GM23338 (cell line): ENCODE data around the gene PUDP. TPM values are rescaled to one million over a fixed set of nuclear protein-coding genes. Genes with fewer than 3 reads are reported as not detected.

Experiments used
- ATAC-seq: fragments of 200-7000 bp; cut with Tn5 transposase; 3 replicates; pipeline ENCODE4 v1.9.1; 2020
- DNase-seq: peaks from one replicate; pipeline ENCODE4 v3.0.0-alpha.2; 2015; ENCODE audit warnings: low spot score
- H2AFZ ChIP-seq: fragments of 200-600 bp; sonication (generic); 2 replicates; pipeline ENCODE4 v1.8.0; 2016; ENCODE audit warnings: antibody characterized with exemption, mild to moderate bottlenecking, moderate library complexity
- H3F3A ChIP-seq: fragments of 200-600 bp; sonication (generic); replicated peaks from 2 replicates; pipeline ENCODE4 v1.8.0; 2017; ENCODE audit warnings: antibody characterized with exemption, mixed run types, low read depth
- H3K27ac ChIP-seq: fragments of 200-600 bp; sonication (generic); 2 replicates; pipeline ENCODE4 v1.6.1; 2016; ENCODE audit warnings: low read depth
- H3K27me3 ChIP-seq: fragments of 200-600 bp; sonication (generic); 2 replicates; pipeline ENCODE4 v1.8.0; 2016; ENCODE audit warnings: mild to moderate bottlenecking, mixed run types, moderate library complexity; ENCODE audit not compliant: insufficient read depth
- H3K36me3 ChIP-seq: fragments of 200-600 bp; sonication (generic); 2 replicates; pipeline ENCODE4 v1.8.0; 2016; ENCODE audit warnings: mild to moderate bottlenecking; ENCODE audit not compliant: insufficient read depth
- H3K4me1 ChIP-seq: fragments of 200-600 bp; sonication (generic); 2 replicates; pipeline ENCODE4 v1.8.0; 2016; ENCODE audit warnings: mild to moderate bottlenecking, moderate library complexity; ENCODE audit not compliant: insufficient read depth
- H3K4me2 ChIP-seq: fragments of 200-600 bp; sonication (generic); 2 replicates; pipeline ENCODE4 v1.7.1; 2017; ENCODE audit warnings: mixed run types
- H3K4me3 ChIP-seq: fragments of 200-600 bp; sonication (generic); 2 replicates; pipeline ENCODE4 v1.6.1; 2016; ENCODE audit warnings: mixed run types
- H3K79me2 ChIP-seq: fragments of 200-600 bp; sonication (generic); replicated peaks from 2 replicates; pipeline ENCODE4 v1.8.0; 2017; ENCODE audit warnings: mild to moderate bottlenecking; ENCODE audit not compliant: insufficient read depth
- H3K9me2 ChIP-seq: fragments of 200-600 bp; sonication (generic); 2 replicates; pipeline ENCODE4 v1.8.0; 2017; ENCODE audit not compliant: insufficient read depth
- H4K20me1 ChIP-seq: fragments of 200-600 bp; sonication (generic); replicated peaks from 2 replicates; pipeline ENCODE4 v1.8.0; 2017; ENCODE audit warnings: mild to moderate bottlenecking; ENCODE audit not compliant: insufficient read depth
- H3K27ac Mint-ChIP-seq: 2 replicates; pipeline ENCODE4 v1.8.0; 2020; ENCODE audit warnings: inconsistent platforms, mild to moderate bottlenecking, moderate library complexity, mixed read lengths
- H3K27me3 Mint-ChIP-seq: 3 replicates; pipeline ENCODE4 v1.8.0; 2022; ENCODE audit warnings: low read depth, mild to moderate bottlenecking, moderate library complexity, mixed read lengths, inconsistent platforms; ENCODE audit not compliant: insufficient read depth, poor library complexity
- H3K36me3 Mint-ChIP-seq: 3 replicates; pipeline ENCODE4 v1.8.0; 2021; ENCODE audit warnings: low read depth, mild to moderate bottlenecking, inconsistent platforms, moderate library complexity, mixed read lengths
- H3K4me1 Mint-ChIP-seq: 3 replicates; pipeline ENCODE4 v1.8.0; 2020; ENCODE audit warnings: mild to moderate bottlenecking, inconsistent platforms, mixed read lengths
- H3K4me3 Mint-ChIP-seq: 3 replicates; pipeline ENCODE4 v1.8.0; 2021; ENCODE audit warnings: moderate library complexity, mild to moderate bottlenecking, inconsistent platforms, mixed read lengths
- H3K9me3 Mint-ChIP-seq: 3 replicates; pipeline ENCODE4 v1.8.0; 2020; ENCODE audit warnings: moderate library complexity, mild to moderate bottlenecking, inconsistent platforms, mixed read lengths
- CTCF ChIP-seq, 2 experiments: fragments of 200-600 bp in 1 of 2; sonication (generic) in 1 of 2; conservative IDR thresholded peaks; 2 replicates each; pipeline versions ENCODE4 v1.5.1 to v1.6.1; 2016 to 2017; ENCODE audit warnings: antibody characterized with exemption in 2 of 2, low read depth in 2 of 2, mild to moderate bottlenecking in 2 of 2, moderate library complexity in 1 of 2
- JUNB ChIP-seq: IDR thresholded peaks from one replicate; pipeline ENCODE4 v1.6.1; 2016; ENCODE audit warnings: antibody characterized with exemption; ENCODE audit not compliant: unreplicated experiment
- NANOG ChIP-seq: IDR thresholded peaks from 2 replicates; pipeline ENCODE4 v1.6.1; 2016; ENCODE audit warnings: antibody characterized with exemption, borderline replicate concordance
- ZNF114 ChIP-seq: fragments of 250-450 bp; sonication (Bioruptor Pico); IDR thresholded peaks from 2 replicates; pipeline ENCODE4 v1.5.0; 2020; ENCODE audit warnings: mild to moderate bottlenecking, moderate library complexity
- polyA plus RNA-seq: library from polyadenylated mRNA; unstranded; fragments of >200 nt; fragmentation: Nextera tagmentation; extraction: Ambion mirVana; gene quantifications from 2 replicates; pipeline ENCODE4 v1.2.1, GENCODE V29; 2016
- total RNA-seq: library from RNA; depleted of rRNA; stranded (reverse); fragments of >200 nt; shearing (Covaris generic); gene quantifications from 2 replicates; pipeline ENCODE4 v1.2.3, GENCODE V29; 2014
- TF ChIP-seq, protein P1 (sequence below): IDR thresholded peaks from 2 replicates; pipeline ENCODE4 v1.6.1; 2016; ENCODE audit warnings: antibody characterized with exemption
- TF ChIP-seq, protein P2 (sequence below): IDR thresholded peaks from one replicate; pipeline ENCODE4 v1.6.1; 2018; ENCODE audit warnings: antibody characterized with exemption; ENCODE audit not compliant: unreplicated experiment

The PUDP gene
- total and polyA plus RNA-seq, 2 experiments from 2014 or later = 17.2 to 22.4 TPM

DNA sequence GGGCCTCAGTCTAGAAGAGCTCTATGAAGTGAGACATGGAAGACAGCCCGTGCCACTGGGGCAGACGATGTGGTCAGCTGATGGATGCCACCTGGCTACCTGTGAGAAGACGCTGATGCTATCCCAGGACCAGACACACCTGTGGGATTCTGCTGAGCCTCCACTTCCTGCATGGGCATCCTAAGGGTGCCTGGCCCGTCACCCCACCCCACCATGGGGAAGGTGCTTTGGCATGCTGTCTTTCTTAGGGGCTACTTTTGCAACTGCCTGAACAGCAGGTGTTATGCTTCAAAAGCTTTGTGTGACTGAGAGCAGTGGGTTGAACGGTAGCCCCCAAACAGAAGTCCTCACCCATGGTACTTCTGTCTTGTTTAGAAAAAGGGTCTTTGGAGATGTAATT, 65.4 kb downstream of the PUDP start:
- Mint-ChIP-seq H3K27me3 (no peaks in the 10 kb centered on the region), H3K9me3 (no peaks in the 10 kb centered on the region; the same call in 2 of the 3 replicates), H3K36me3 (peaks cover 3% of the 10 kb centered on the region; the same call in 1 of the 3 replicates), H3K4me3 (no peak overlapping the region), H3K27ac (no peak overlapping the region), H3K4me1 (peaks cover 14% of the 10 kb centered on the region; the same call in 2 of the 3 replicates)
- Histone ChIP-seq H2AFZ (no peak overlapping the region), H3K27ac (no peak overlapping the region), H4K20me1 (no peaks in the 10 kb centered on the region), H3K4me3 (no peak overlapping the region), H3K79me2 (0 out of 2 replicates have a peak, but pooled peaks cover 4% of the 10 kb centered on the region), H3K27me3 (no peaks in the 10 kb centered on the region), H3K9me2 (no peaks in the 10 kb centered on the region), H3F3A (no peaks in the 10 kb centered on the region), H3K36me3 (no peaks in the 10 kb centered on the region), H3K4me2 (no peak overlapping the region), H3K4me1 (no peaks in the 10 kb centered on the region)
- no peak for DNase-seq
- TF ChIP-seq JUNB = no peak
- ATAC-seq = no peak

- Mint-ChIP-seq H3K4me3 (no peak overlapping the region), H3K27ac (no peak overlapping the region), H3K36me3 (peaks cover 5% of the 10 kb centered on the region; the same call in 1 of the 3 replicates), H3K27me3 (no peaks in the 10 kb centered on the region), H3K9me3 (no peaks in the 10 kb centered on the region), H3K4me1 (peaks cover 9% of the 10 kb centered on the region; the same call in 2 of the 3 replicates)
- Histone ChIP-seq H2AFZ (no peak overlapping the region), H3K79me2 (0 out of 2 replicates have a peak, but pooled peaks cover 4% of the 10 kb centered on the region), H3K4me2 (no peak overlapping the region), H4K20me1 (no peaks in the 10 kb centered on the region), H3K4me1 (no peaks in the 10 kb centered on the region), H3K4me3 (no peak overlapping the region), H3K27ac (no peak overlapping the region), H3K36me3 (no peaks in the 10 kb centered on the region), H3F3A (no peaks in the 10 kb centered on the region), H3K27me3 (no peaks in the 10 kb centered on the region), H3K9me2 (no peaks in the 10 kb centered on the region)
- TF ChIP-seq CTCF (conservative IDR thresholded peaks at IDR 0.05; ENCODE audit: low read depth in 2 of 2) = no peak
- TF ChIP-seq, protein P1, sequence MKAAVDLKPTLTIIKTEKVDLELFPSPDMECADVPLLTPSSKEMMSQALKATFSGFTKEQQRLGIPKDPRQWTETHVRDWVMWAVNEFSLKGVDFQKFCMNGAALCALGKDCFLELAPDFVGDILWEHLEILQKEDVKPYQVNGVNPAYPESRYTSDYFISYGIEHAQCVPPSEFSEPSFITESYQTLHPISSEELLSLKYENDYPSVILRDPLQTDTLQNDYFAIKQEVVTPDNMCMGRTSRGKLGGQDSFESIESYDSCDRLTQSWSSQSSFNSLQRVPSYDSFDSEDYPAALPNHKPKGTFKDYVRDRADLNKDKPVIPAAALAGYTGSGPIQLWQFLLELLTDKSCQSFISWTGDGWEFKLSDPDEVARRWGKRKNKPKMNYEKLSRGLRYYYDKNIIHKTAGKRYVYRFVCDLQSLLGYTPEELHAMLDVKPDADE = no peak
- no peak for TF ChIP-seq ZNF114
- TF ChIP-seq JUNB = no peak
- TF ChIP-seq NANOG = no peak
- TF ChIP-seq, protein P2, sequence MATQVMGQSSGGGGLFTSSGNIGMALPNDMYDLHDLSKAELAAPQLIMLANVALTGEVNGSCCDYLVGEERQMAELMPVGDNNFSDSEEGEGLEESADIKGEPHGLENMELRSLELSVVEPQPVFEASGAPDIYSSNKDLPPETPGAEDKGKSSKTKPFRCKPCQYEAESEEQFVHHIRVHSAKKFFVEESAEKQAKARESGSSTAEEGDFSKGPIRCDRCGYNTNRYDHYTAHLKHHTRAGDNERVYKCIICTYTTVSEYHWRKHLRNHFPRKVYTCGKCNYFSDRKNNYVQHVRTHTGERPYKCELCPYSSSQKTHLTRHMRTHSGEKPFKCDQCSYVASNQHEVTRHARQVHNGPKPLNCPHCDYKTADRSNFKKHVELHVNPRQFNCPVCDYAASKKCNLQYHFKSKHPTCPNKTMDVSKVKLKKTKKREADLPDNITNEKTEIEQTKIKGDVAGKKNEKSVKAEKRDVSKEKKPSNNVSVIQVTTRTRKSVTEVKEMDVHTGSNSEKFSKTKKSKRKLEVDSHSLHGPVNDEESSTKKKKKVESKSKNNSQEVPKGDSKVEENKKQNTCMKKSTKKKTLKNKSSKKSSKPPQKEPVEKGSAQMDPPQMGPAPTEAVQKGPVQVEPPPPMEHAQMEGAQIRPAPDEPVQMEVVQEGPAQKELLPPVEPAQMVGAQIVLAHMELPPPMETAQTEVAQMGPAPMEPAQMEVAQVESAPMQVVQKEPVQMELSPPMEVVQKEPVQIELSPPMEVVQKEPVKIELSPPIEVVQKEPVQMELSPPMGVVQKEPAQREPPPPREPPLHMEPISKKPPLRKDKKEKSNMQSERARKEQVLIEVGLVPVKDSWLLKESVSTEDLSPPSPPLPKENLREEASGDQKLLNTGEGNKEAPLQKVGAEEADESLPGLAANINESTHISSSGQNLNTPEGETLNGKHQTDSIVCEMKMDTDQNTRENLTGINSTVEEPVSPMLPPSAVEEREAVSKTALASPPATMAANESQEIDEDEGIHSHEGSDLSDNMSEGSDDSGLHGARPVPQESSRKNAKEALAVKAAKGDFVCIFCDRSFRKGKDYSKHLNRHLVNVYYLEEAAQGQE = no peak
- no peak for ATAC-seq
- no peak for DNase-seq
Observed at GRCh38 chrX:7077241-7078230, 70.4 kb downstream of the PUDP start.
